Ishikawa (cell line): ENCODE data around the gene ZNF821.
A peak's percentile ranks its signal among the peaks of the same experiment; 100 is the strongest.

Experiments used
- CEBPB ChIP-seq: IDR thresholded peaks from 2 replicates; pipeline ENCODE4 v1.6.1; 2012
- CREB1 ChIP-seq: IDR thresholded peaks from 2 replicates; pipeline ENCODE4 v1.6.1; 2012; ENCODE audit warnings: low read depth
- EGR1 ChIP-seq: IDR thresholded peaks from 2 replicates; pipeline ENCODE4 v1.6.1; 2012
- EP300 ChIP-seq: IDR thresholded peaks from 2 replicates; pipeline ENCODE4 v1.6.1; 2012; ENCODE audit warnings: borderline replicate concordance
- FOXM1 ChIP-seq: IDR thresholded peaks from 2 replicates; pipeline ENCODE4 v1.6.1; 2012; ENCODE audit warnings: low read depth, borderline replicate concordance
- NFIC ChIP-seq: IDR thresholded peaks from 2 replicates; pipeline ENCODE4 v1.6.1; 2012
- RAD21 ChIP-seq: IDR thresholded peaks from 2 replicates; pipeline ENCODE4 v1.6.1; 2012; ENCODE audit warnings: low read depth
- TAF1 ChIP-seq: IDR thresholded peaks from 2 replicates; pipeline ENCODE4 v1.6.1; 2012; ENCODE audit warnings: low read depth, mild to moderate bottlenecking
- TCF12 ChIP-seq: IDR thresholded peaks from 2 replicates; pipeline ENCODE4 v1.6.1; 2012; ENCODE audit warnings: low read depth
- TEAD4 ChIP-seq: IDR thresholded peaks from 2 replicates; pipeline ENCODE4 v1.6.1; 2012
- YY1 ChIP-seq: IDR thresholded peaks from 2 replicates; pipeline ENCODE4 v1.6.1; 2012; ENCODE audit warnings: low read depth
- ZBTB7A ChIP-seq: IDR thresholded peaks from 2 replicates; pipeline ENCODE4 v1.6.1; 2012; ENCODE audit warnings: low read depth
- TF ChIP-seq, protein P1 (sequence below): IDR thresholded peaks from 2 replicates; pipeline ENCODE4 v1.6.1; 2012
- TF ChIP-seq, protein P2 (sequence below): IDR thresholded peaks from 2 replicates; pipeline ENCODE4 v1.6.1; 2012; ENCODE audit warnings: low read depth, mild to moderate bottlenecking
- TF ChIP-seq, protein P3 (sequence below): IDR thresholded peaks from 2 replicates; pipeline ENCODE4 v1.6.1; 2012

The ZNF821 gene

DNA sequence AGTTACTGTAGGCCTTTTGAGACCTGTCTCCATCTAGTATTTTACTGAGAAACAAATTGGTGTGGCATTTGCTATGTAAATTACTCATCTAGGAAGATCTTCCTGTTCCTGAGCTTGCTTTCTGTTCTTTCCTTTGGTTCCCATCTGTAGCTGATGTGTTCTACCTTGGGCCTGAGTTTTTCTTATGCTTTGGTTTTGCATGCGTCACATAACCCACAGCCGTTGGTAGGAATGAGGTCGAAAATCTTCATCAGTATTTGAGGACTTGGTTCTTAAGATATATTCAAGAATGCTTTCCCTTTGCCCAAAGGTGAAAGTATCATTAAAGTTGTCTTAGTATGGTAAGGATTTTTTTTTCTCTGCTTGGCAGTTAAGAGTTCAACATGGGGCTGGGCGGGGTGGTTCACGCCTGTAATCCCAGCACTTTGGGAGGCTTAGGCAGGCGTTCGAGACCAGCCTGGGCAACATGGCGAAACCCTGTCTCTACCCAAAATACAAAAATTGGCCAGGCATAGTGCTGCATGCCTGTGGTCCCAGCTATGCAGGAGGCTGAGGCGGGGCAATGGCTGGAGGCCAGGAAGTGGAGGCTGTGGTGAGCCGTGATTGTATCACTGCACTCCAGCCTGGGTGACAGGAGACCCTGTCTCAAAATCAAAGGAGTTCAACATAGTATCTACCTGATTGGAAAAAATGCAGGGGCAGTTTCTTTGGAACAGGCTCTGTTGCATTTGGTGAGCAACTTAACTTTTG is 40.1 kb upstream of the ZNF821 start:
- 0 out of 2 replicates have a peak, but pooled peaks have one; percentile 23 for TF ChIP-seq TEAD4
- TF ChIP-seq CREB1, result no peak

DNA sequence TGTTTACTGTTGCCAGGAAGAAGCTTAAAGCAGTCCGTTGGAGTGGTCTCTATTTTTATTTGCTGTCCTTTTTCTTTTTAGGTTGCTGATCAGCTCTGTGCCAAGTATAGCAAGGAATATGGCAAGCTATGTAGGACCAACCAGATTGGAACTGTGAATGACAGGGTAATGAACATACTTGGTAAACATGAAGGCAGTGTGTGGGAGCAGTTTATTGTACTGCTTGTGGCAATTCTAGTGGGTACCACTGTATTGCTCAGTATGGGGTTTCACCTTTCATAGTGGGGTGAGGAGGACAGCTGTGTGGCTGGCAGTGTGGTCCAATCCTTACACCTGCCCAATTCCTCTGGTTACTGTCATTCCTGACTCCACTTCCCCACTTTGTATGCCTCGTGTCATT is 36.7 kb upstream of the ZNF821 start:
- TF ChIP-seq TCF12 (no peak), RAD21 (no peak), FOXM1 (no peak), NFIC (no peak), YY1 (no peak), EP300 (no peak), TAF1 (no peak), EGR1 (no peak)
- TF ChIP-seq, protein P1, sequence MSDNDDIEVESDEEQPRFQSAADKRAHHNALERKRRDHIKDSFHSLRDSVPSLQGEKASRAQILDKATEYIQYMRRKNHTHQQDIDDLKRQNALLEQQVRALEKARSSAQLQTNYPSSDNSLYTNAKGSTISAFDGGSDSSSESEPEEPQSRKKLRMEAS, result no peak

DNA sequence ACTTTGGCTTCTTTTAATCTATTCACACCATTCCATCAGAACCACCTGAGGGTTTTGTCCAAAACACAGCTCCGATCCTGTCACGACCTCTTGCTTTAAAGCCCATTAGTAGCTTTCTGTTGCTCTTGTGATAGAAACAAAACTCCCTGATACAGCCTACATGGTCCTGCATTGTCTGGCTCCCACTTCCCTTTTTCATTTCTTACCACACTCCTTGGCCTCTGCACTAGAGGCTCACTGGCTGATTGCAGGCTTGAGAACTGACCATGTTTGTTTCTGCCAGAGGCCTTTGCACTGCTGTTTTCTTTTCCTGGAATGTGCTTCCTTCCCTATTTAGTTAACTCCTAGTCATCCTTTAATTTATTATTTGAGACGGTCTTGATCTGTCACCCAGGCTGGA is 35.1 kb upstream of the ZNF821 start:
- TF ChIP-seq NFIC, result no peak
- TF ChIP-seq YY1, result no peak
- TF ChIP-seq CREB1, result no peak
- no peak for TF ChIP-seq TAF1
- TF ChIP-seq TEAD4, result no peak
- TF ChIP-seq FOXM1, result no peak
- TF ChIP-seq, protein P2, sequence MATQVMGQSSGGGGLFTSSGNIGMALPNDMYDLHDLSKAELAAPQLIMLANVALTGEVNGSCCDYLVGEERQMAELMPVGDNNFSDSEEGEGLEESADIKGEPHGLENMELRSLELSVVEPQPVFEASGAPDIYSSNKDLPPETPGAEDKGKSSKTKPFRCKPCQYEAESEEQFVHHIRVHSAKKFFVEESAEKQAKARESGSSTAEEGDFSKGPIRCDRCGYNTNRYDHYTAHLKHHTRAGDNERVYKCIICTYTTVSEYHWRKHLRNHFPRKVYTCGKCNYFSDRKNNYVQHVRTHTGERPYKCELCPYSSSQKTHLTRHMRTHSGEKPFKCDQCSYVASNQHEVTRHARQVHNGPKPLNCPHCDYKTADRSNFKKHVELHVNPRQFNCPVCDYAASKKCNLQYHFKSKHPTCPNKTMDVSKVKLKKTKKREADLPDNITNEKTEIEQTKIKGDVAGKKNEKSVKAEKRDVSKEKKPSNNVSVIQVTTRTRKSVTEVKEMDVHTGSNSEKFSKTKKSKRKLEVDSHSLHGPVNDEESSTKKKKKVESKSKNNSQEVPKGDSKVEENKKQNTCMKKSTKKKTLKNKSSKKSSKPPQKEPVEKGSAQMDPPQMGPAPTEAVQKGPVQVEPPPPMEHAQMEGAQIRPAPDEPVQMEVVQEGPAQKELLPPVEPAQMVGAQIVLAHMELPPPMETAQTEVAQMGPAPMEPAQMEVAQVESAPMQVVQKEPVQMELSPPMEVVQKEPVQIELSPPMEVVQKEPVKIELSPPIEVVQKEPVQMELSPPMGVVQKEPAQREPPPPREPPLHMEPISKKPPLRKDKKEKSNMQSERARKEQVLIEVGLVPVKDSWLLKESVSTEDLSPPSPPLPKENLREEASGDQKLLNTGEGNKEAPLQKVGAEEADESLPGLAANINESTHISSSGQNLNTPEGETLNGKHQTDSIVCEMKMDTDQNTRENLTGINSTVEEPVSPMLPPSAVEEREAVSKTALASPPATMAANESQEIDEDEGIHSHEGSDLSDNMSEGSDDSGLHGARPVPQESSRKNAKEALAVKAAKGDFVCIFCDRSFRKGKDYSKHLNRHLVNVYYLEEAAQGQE, result no peak

DNA sequence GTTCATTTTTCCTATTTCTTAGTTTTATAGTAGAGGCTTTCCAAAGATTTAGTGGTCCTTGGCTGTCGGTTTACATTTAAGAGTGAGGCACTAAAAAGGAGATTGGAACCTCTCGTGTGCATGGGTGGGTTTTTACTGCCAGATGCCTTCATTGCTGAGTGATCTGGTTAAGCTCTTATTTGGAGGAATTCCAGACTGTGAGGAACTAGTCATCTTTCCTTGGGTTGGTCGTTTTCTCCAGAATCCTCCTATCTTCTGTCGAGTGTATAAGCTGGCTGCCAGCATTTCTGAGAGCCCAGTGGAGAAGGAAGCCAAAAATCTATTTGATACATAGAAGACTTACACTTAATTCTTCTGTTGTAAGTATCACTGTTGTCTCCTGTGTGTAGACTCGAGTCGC is 33.9 kb upstream of the ZNF821 start:
- TF ChIP-seq FOXM1 (no peak), ZBTB7A (no peak)

DNA sequence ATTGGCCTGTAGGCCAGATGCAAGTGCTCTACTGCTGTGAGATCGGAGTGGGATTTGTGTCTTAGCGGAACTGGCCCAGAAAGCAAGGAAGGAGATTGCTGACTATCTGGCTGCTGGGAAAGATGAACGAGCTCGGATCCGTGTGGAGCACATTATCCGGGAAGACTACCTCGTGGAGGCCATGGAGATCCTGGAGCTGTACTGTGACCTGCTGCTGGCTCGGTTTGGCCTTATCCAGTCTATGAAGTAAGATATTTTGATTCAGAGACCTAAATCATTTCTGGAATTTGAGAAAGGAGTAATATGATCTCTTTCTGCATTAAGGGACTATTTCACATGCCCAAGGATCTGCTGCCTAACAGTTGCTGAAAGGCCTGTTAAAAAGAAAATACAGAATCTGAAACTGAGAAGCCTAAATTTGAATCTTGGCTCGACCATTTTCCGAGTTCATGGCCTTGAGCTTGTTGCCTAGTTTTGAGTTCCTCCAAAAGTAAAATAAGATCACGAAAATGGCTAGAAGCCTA is 32.5 kb upstream of the ZNF821 start:
- TF ChIP-seq TAF1 (no peak), ZBTB7A (no peak), TEAD4 (no peak), RAD21 (no peak), NFIC (no peak), EGR1 (no peak), CREB1 (no peak), EP300 (no peak), CEBPB (no peak), FOXM1 (no peak), TCF12 (no peak)
- TF ChIP-seq, protein P1, result no peak
- TF ChIP-seq, protein P2, result no peak
- TF ChIP-seq, protein P3, sequence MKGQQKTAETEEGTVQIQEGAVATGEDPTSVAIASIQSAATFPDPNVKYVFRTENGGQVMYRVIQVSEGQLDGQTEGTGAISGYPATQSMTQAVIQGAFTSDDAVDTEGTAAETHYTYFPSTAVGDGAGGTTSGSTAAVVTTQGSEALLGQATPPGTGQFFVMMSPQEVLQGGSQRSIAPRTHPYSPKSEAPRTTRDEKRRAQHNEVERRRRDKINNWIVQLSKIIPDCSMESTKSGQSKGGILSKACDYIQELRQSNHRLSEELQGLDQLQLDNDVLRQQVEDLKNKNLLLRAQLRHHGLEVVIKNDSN, result no peak

DNA sequence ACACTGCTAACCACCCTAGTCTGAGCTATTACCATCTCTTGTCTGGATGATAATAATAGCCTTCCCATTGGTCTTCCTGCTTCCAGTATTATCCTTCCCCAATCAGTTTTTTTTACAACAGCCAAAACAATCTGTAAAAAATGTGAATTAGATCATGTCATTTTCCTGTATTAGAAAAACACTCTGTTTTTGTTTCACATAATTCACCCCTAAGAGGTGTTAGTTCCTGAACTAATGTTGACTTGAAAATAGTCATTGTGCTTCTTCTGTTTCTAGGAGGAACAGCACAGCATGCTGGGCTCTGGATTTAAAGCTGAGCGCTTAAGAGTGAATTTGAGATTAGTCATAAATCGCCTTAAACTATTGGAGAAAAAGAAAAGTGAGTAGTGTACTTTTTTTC is 31.4 kb upstream of the ZNF821 start:
- TF ChIP-seq TEAD4 (no peak), CEBPB (no peak), NFIC (no peak), TCF12 (no peak), RAD21 (no peak)
- TF ChIP-seq, protein P3, result no peak
- TF ChIP-seq, protein P2, result no peak
